CD4-positive, alpha-beta T cell treated with Interleukin-15 for 4 hours (primary cell): ENCODE results near the gene RNASE3.
"Not testable (repeated sequence)": the region's sequence is repeated elsewhere in the genome, so short reads cannot be mapped to it uniquely, and the experiment has no call there.

ENCODE experiments used
- DNase-seq: peaks from one replicate; pipeline ENCODE4 v3.0.0-alpha.2; 2020; ENCODE audit warnings: low spot score

Gene RNASE3

GRCh38 chr14:20891126-20891825 is at the start of gene RNASE3:
TSS of gene RNASE3 (plus strand) at chr14:20891385. CDS start at chr14:20891687, 302 bp downstream.
- not testable (repeated sequence) for DNase-seq

DNA sequence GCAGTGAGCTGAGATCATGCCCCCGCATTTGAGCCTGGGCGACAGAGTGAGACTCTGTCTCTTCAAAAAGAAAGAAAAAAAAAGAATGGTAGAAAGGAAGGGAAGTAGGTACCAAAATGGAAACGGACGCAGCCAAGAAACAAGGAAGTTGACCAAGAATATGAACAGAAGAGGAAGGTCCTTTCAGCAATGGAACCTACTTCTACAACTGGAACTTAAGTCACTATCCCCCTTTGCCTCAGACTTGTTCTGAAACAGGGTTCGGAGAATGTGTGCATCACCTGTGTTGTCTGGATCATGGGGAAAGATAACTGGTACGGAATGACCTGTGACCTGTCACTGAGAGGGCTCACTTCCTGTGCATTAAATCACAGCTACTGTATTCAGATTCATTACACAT is 44.6 kb upstream of the RNASE3 start:
- DNase-seq: no peak

DNA sequence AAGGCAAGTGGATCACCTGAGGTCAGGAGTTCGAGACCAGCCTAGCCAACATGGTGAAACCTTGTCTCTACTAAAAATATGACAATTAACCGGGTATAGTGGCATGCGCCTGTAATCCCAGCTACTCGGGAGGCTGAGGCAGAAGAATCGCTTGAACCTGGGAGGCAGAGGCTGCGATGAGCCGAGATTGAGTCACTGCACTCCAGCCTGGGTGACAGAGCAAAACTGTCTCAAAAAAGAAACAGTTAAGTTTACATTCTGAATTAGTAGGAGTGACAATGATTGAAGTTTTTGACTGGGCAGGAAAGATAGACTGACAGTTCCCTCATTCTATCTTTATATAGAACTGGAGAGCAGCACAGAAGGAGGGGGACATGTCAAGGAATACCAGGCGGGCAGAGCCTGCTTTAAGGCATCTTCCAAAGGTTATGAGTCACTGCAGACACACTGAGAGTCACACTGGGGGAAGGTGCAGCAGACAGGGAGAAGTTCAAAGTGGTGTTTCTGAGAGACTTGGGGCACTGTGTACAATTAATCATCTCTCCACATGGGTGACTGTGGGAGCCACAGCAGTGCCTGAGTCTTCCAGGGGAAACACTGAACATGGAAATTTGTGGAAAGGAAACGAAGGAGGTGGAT is 42.8 kb upstream of the RNASE3 start:
- DNase-seq: no peak

GRCh38 chr14:20848955-20849570 is 42.1 kb upstream of the RNASE3 start:
- no peak for DNase-seq

DNA sequence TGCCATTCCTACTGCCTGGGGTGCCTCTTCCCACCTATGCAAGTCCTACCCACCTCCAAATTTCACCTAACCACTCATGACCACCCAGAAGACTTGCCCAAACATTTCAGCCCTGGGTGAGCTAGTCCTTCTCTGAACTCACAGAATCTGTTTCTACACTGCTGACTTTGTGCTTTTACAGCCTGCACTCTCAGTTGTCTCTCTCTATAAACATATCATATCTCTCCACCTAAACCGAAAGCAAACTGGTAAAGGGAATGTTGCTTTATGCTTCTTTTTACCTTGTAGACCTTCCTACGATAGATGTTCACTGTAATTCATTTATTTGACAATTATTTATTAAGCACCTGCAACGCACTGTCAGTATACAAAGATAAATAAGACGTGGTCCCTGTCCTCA is 38.1 kb upstream of the RNASE3 start:
- DNase-seq: no peak

GRCh38 chr14:20855652-20856291 is 35.4 kb upstream of the RNASE3 start:
- DNase-seq: peak; percentile 43

DNA sequence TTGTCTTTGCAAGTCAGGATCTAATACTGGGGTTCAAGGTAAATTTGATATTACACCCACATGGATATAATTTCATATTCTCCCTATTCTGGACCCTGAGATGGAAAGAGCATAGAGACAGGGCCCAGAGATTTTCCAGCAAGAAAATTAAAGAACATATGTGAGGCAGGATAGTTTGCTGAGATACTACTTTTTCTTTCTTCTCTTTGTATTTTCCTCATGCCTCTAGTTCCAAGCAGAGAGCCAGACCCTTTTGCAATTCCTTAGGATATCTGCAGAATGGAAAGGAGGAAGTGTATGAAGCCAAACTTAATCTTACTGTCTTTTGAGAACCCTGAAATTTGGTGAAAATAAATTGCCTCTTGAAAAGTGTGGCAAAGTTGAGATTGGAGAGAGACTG is 34.0 kb upstream of the RNASE3 start:
- DNase-seq: no peak

DNA sequence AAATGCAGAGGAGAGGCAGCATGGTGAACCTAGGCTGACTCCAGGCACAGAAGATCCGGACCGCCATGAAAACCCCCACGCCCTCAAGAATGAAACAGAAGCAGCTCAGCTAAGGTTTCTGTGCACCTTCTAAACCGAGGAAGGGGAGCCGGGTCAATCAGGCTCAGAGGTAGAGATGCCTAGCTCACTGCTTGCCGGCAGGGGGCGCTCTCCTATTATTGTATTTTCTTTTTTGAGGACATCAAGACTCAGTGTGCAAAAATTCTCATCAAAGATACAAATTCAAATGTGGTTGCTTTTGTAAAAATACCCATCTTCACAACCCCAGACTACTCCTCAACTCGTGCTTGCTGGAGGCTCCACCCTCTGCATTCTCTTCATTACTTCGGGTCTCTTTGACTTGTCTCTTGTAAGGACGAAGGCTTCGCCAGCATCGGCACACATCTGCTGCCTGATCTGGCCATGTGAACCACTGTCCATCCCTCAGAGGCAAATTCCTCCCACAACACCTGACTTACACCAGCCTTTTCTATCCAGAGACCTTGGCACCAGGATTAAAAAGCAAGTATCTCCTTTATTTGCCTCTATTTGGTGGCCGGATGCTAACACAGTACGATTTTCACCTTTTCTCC is 33.4 kb upstream of the RNASE3 start:
- peak; percentile 68 for DNase-seq

- DNase-seq: no peak
Observed at GRCh38 chr14:20866194-20866593, 25.0 kb upstream of the RNASE3 start.

- no peak for DNase-seq
Observed at GRCh38 chr14:20866963-20867362, 24.2 kb upstream of the RNASE3 start.

- peak; percentile 72 for DNase-seq
Observed at GRCh38 chr14:20873370-20874177, 17.6 kb upstream of the RNASE3 start.

GRCh38 chr14:20877016-20877415 is 14.2 kb upstream of the RNASE3 start:
- no peak for DNase-seq

GRCh38 chr14:20878695-20879094 is 12.5 kb upstream of the RNASE3 start:
- DNase-seq: no peak

DNA sequence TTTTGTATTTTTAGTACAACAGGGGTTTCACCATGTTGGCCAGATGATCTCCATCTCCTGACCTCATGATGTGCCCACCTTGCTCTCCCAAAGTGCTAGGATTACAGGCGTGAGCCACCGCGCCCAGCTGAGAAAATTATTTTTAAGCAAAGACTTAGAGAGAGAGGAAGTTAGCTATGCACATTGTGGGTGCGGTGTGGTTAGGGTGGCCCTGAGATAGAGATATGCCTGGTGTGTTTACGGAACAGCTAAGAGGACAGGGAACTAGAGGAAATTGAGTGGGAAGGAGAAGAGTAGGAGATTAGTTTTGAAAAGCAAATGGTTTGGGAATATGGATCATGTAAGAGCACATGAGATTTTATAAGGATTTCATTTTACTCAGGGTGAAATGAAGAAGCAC is 10.0 kb upstream of the RNASE3 start:
- DNase-seq: not testable (repeated sequence)

GRCh38 chr14:20882787-20883186 is 8.4 kb upstream of the RNASE3 start:
- DNase-seq: not testable (repeated sequence)

- DNase-seq: not testable (repeated sequence)
Observed at GRCh38 chr14:20888411-20888810, 2.8 kb upstream of the RNASE3 start.

- DNase-seq: not testable (repeated sequence)
Observed at GRCh38 chr14:20895322-20895721, 4.1 kb downstream of the RNASE3 start.

GRCh38 chr14:20904393-20905029 is 13.3 kb downstream of the RNASE3 start:
- no peak for DNase-seq

GRCh38 chr14:20905676-20906075 is 14.5 kb downstream of the RNASE3 start:
- DNase-seq: no peak

- DNase-seq: no peak
Observed at GRCh38 chr14:20907214-20907613, 16.0 kb downstream of the RNASE3 start.

DNA sequence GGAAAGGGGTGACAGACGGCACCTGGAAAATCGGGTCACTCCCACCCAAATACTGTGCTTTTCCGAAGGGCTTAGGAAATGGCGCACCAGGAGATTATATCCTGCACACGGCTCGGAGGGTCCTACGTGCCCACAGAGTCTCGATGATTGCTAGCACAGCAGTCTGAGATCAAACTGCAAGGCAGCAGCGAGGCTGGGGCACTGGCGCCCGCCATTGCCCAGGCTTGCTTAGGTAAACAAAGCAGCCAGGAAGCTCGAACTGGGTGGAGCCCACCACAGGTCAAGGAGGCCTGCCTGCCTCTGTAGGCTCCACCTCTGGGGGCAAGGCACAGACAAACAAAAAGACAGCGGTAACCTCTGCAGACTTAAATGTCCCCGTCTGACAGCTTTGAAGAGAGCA is 19.6 kb downstream of the RNASE3 start:
- not testable (repeated sequence) for DNase-seq
